Measurements from ENCODE around the gene CALML3.

- TF ChIP-seq POLR2A (IDR thresholded peaks at IDR 0.05; ENCODE audit: low read depth, low read length) (no peak), EZH2 (IDR thresholded peaks at IDR 0.05; ENCODE audit: borderline replicate concordance, low read depth, low read length, severe bottlenecking) (no peak), CTCF (IDR thresholded peaks at IDR 0.05; ENCODE audit: extremely low read depth in 1 of 2, insufficient read depth in 1 of 2, low read depth in 1 of 2, low read length in 2 of 2) (no peak), FOS (IDR thresholded peaks at IDR 0.05; ENCODE audit: borderline replicate concordance, insufficient read depth, low read length) (no peak), POLR2AphosphoS5 (IDR thresholded peaks at IDR 0.05; ENCODE audit: insufficient read depth, low read depth, low read length) (no peak), GATA2 (IDR thresholded peaks at IDR 0.05; ENCODE audit: insufficient read depth, insufficient read length, low read depth, low read length) (no peak), MAX (IDR thresholded peaks at IDR 0.05; ENCODE audit: insufficient read depth, insufficient read length) (no peak)
These were observed 27.9 kb downstream of the CALML3 start for GRCh38 chr10:5552376-5553321.
